Measurements from ENCODE around the gene MS4A18. TPM values are rescaled to one million over a fixed set of nuclear protein-coding genes. Genes with fewer than 3 reads are reported as not detected.

MS4A18 gene
- total and polyA plus RNA-seq, 7 experiments from 2014 or later: not detected

- no peaks in the 10 kb centered on the region for H3K9me3 ChIP-seq (ENCODE audit: control insufficient read depth in 2 of 3, low read length in 3 of 3)
- H3K9me3 Mint-ChIP-seq: no peaks in the 10 kb centered on the region
- H3K36me3 ChIP-seq (ENCODE audit: control insufficient read depth in 2 of 3, insufficient read depth in 3 of 3, low read length in 3 of 3): no peaks in the 10 kb centered on the region
- peaks cover 2 to 6% (median 6%) of the 10 kb centered on the region in 7 donors for H3K4me1 Mint-ChIP-seq
- no peak for ATAC-seq
- no peaks in the 10 kb centered on the region for H3K27me3 ChIP-seq (ENCODE audit: control insufficient read depth in 2 of 2, insufficient read depth in 2 of 2, low read length in 2 of 2)
- no peak for DNase-seq
- intact Hi-C loops (cut with micrococcal nuclease): no loop called here
- H3K4me3 ChIP-seq (ENCODE audit: low read length): no peak overlapping the region
- H3K4me3 Mint-ChIP-seq: no peak overlapping the region
- H3K36me3 Mint-ChIP-seq: no peaks in the 10 kb centered on the region
- no peak overlapping the region for H3K27ac Mint-ChIP-seq
- no peak overlapping the region for H3K27ac ChIP-seq (ENCODE audit: low read depth, low read length)
- H3K4me1 ChIP-seq (ENCODE audit: control insufficient read depth in 2 of 2, insufficient read depth in 2 of 2, low read length in 2 of 2): no peaks in the 10 kb centered on the region
- ChIA-PET CTCF (no interaction called here), POLR2A (no interaction called here)
- peaks cover 4 to 20% (median 17%) of the 10 kb centered on the region in 5 donors for H3K27me3 Mint-ChIP-seq
These were observed 45.3 kb downstream of the MS4A18 start for GRCh38 chr11:60769811-60770210.

GRCh38 chr11:60771146-60771545 is 46.6 kb downstream of the MS4A18 start:
- H3K9me3 Mint-ChIP-seq: no peaks in the 10 kb centered on the region
- Histone ChIP-seq H3K27ac (ENCODE audit: low read depth, low read length) (no peak overlapping the region), H3K4me1 (ENCODE audit: control insufficient read depth in 2 of 2, insufficient read depth in 2 of 2, low read length in 2 of 2) (no peaks in the 10 kb centered on the region), H3K36me3 (ENCODE audit: control insufficient read depth in 2 of 3, insufficient read depth in 3 of 3, low read length in 3 of 3) (no peaks in the 10 kb centered on the region), H3K9me3 (ENCODE audit: control insufficient read depth in 2 of 3, low read length in 3 of 3) (no peaks in the 10 kb centered on the region), H3K4me3 (ENCODE audit: low read length) (no peak overlapping the region), H3K27me3 (ENCODE audit: control insufficient read depth in 2 of 2, insufficient read depth in 2 of 2, low read length in 2 of 2) (no peaks in the 10 kb centered on the region)
- CTCF ChIA-PET: no interaction called here
- no peaks in the 10 kb centered on the region for H3K36me3 Mint-ChIP-seq
- H3K27ac Mint-ChIP-seq: no peak overlapping the region
- no peak for ATAC-seq
- H3K27me3 Mint-ChIP-seq: peaks cover 4 to 15% (median 11%) of the 10 kb centered on the region in 5 donors
- DNase-seq: no peak
- H3K4me3 Mint-ChIP-seq: no peak overlapping the region
- H3K4me1 Mint-ChIP-seq: peaks cover 6 to 14% (median 10%) of the 10 kb centered on the region in 7 donors
- intact Hi-C loops (cut with micrococcal nuclease): no loop called here
- POLR2A ChIA-PET: no interaction called here

- POLR2A ChIA-PET: no interaction called here
- no peak overlapping the region for H3K4me3 Mint-ChIP-seq
These were observed 47.5 kb downstream of the MS4A18 start for GRCh38 chr11:60771879-60772525.

GRCh38 chr11:60772666-60773065 is 48.1 kb downstream of the MS4A18 start:
- peaks cover 0 to 6% (median 0%) of the 10 kb centered on the region in 5 donors for H3K27me3 Mint-ChIP-seq
- no peak overlapping the region for H3K4me3 Mint-ChIP-seq
- POLR2A ChIA-PET: no interaction called here
- H3K4me3 ChIP-seq (ENCODE audit: low read length): no peak overlapping the region
- CTCF ChIA-PET: no interaction called here
- no peaks in the 10 kb centered on the region for H3K36me3 Mint-ChIP-seq
- H3K27ac ChIP-seq (ENCODE audit: low read depth, low read length): no peak overlapping the region
- H3K27me3 ChIP-seq (ENCODE audit: control insufficient read depth in 2 of 2, insufficient read depth in 2 of 2, low read length in 2 of 2): no peaks in the 10 kb centered on the region
- intact Hi-C loops (cut with micrococcal nuclease): no loop called here
- no peak for DNase-seq
- no peak overlapping the region for H3K27ac Mint-ChIP-seq
- peaks cover 4 to 14% (median 10%) of the 10 kb centered on the region in 7 donors for H3K4me1 Mint-ChIP-seq
- H3K9me3 Mint-ChIP-seq: no peaks in the 10 kb centered on the region
- no peaks in the 10 kb centered on the region for H3K36me3 ChIP-seq (ENCODE audit: control insufficient read depth in 2 of 3, insufficient read depth in 3 of 3, low read length in 3 of 3)
- H3K9me3 ChIP-seq (ENCODE audit: control insufficient read depth in 2 of 3, low read length in 3 of 3): no peaks in the 10 kb centered on the region
- H3K4me1 ChIP-seq (ENCODE audit: control insufficient read depth in 2 of 2, insufficient read depth in 2 of 2, low read length in 2 of 2): no peaks in the 10 kb centered on the region
- no peak for ATAC-seq

More at GRCh38 chr11:60771879-60772525, 47.5 kb downstream of the MS4A18 start:
- Mint-ChIP-seq H3K9me3 (no peaks in the 10 kb centered on the region), H3K27me3 (peaks cover 2 to 8% (median 3%) of the 10 kb centered on the region in 5 donors), H3K27ac (peak overlapping the region in 1 of 9 donors; percentile 85), H3K36me3 (no peaks in the 10 kb centered on the region), H3K4me1 (peaks cover 5 to 14% (median 10%) of the 10 kb centered on the region in 7 donors)
- CTCF ChIA-PET: no interaction called here
- H3K9me3 ChIP-seq (ENCODE audit: control insufficient read depth in 2 of 3, low read length in 3 of 3): no peaks in the 10 kb centered on the region
- intact Hi-C loops (cut with micrococcal nuclease): no loop called here
- ATAC-seq (no peak), DNase-seq (no peak)
- H3K4me1 ChIP-seq (ENCODE audit: control insufficient read depth in 2 of 2, insufficient read depth in 2 of 2, low read length in 2 of 2): no peaks in the 10 kb centered on the region
- no peaks in the 10 kb centered on the region for H3K36me3 ChIP-seq (ENCODE audit: control insufficient read depth in 2 of 3, insufficient read depth in 3 of 3, low read length in 3 of 3)
- no peaks in the 10 kb centered on the region for H3K27me3 ChIP-seq (ENCODE audit: control insufficient read depth in 2 of 2, insufficient read depth in 2 of 2, low read length in 2 of 2)
- H3K4me3 ChIP-seq (ENCODE audit: low read length): no peak overlapping the region
- no peak overlapping the region for H3K27ac ChIP-seq (ENCODE audit: low read depth, low read length)

- Histone ChIP-seq H3K9me3 (ENCODE audit: control insufficient read depth in 2 of 3, low read length in 3 of 3) (no peaks in the 10 kb centered on the region), H3K36me3 (ENCODE audit: control insufficient read depth in 2 of 3, insufficient read depth in 3 of 3, low read length in 3 of 3) (no peaks in the 10 kb centered on the region), H3K27me3 (ENCODE audit: control insufficient read depth in 2 of 2, insufficient read depth in 2 of 2, low read length in 2 of 2) (no peaks in the 10 kb centered on the region), H3K27ac (ENCODE audit: low read depth, low read length) (no peak overlapping the region), H3K4me1 (ENCODE audit: control insufficient read depth in 2 of 2, insufficient read depth in 2 of 2, low read length in 2 of 2) (no peaks in the 10 kb centered on the region), H3K4me3 (ENCODE audit: low read length) (no peak overlapping the region)
- intact Hi-C loops (cut with micrococcal nuclease): loop anchor here (1.0 to 5.0 kb wide), 5 partner anchors 56 to 611 kb away; no protein-coding TSS in a partner anchor
- no peak for ATAC-seq
- H3K36me3 Mint-ChIP-seq: no peaks in the 10 kb centered on the region
- DNase-seq: no peak
- POLR2A ChIA-PET: no interaction called here
- H3K4me3 Mint-ChIP-seq: peak overlapping the region in 1 of 10 donors; percentile 8
- H3K27me3 Mint-ChIP-seq: peaks cover 0 to 6% (median 0%) of the 10 kb centered on the region in 5 donors
- H3K9me3 Mint-ChIP-seq: no peaks in the 10 kb centered on the region
- H3K4me1 Mint-ChIP-seq: peaks cover 4 to 14% (median 10%) of the 10 kb centered on the region in 7 donors
- H3K27ac Mint-ChIP-seq: peak overlapping the region in 2 of 9 donors; percentile 28 to 89
- CTCF ChIA-PET: interaction anchor here (0.9 to 1.4 kb wide), 3 partner anchors 10 to 15 kb away, joined by 4 to 7 read pairs (median 5); no protein-coding TSS in a partner anchor
These were observed 50.2 kb downstream of the MS4A18 start for GRCh38 chr11:60774726-60775125.

- no peaks in the 10 kb centered on the region for H3K36me3 ChIP-seq (ENCODE audit: control insufficient read depth in 2 of 3, insufficient read depth in 3 of 3, low read length in 3 of 3)
- ChIA-PET CTCF (interaction anchor here (0.6 to 1.4 kb wide), 6 partner anchors 9 to 1556 kb away, joined by 3 to 7 read pairs (median 4); no protein-coding TSS in a partner anchor), POLR2A (interaction anchor here (0.6 kb wide), 1 partner anchor 585 kb away, joined by 3 read pairs; no protein-coding TSS in a partner anchor)
- H3K4me1 ChIP-seq (ENCODE audit: control insufficient read depth in 2 of 2, insufficient read depth in 2 of 2, low read length in 2 of 2): no peaks in the 10 kb centered on the region
- no peak overlapping the region for H3K27ac ChIP-seq (ENCODE audit: low read depth, low read length)
- Mint-ChIP-seq H3K9me3 (no peaks in the 10 kb centered on the region), H3K27ac (peak overlapping the region in 5 of 9 donors; percentile 4 to 78 (median 14)), H3K36me3 (no peaks in the 10 kb centered on the region), H3K27me3 (peaks cover 0 to 6% (median 0%) of the 10 kb centered on the region in 5 donors), H3K4me1 (peaks cover 4 to 14% (median 10%) of the 10 kb centered on the region in 7 donors), H3K4me3 (peak overlapping the region in 3 of 10 donors; percentile 8 to 58 (median 48))
- ATAC-seq (peak; percentile 99), DNase-seq (peak; percentile 62 to 90 (median 86))
- H3K9me3 ChIP-seq (ENCODE audit: control insufficient read depth in 2 of 3, low read length in 3 of 3): no peaks in the 10 kb centered on the region
- H3K27me3 ChIP-seq (ENCODE audit: control insufficient read depth in 2 of 2, insufficient read depth in 2 of 2, low read length in 2 of 2): no peaks in the 10 kb centered on the region
- no peak overlapping the region for H3K4me3 ChIP-seq (ENCODE audit: low read length)
- intact Hi-C loops (cut with micrococcal nuclease): loop anchor here (1.0 to 5.0 kb wide), 5 partner anchors 55 to 610 kb away; no protein-coding TSS in a partner anchor
These were observed 51.0 kb downstream of the MS4A18 start for GRCh38 chr11:60775420-60775961.

All from naive thymus-derived CD4-positive, alpha-beta T cell (primary cell).